GM18511 (cell line): Measurements from ENCODE around the gene SPINK9.
"Not testable (repeated sequence)": the region's sequence is repeated elsewhere in the genome, so short reads cannot be mapped to it uniquely, and the experiment has no call there.

Experiments
- ATAC-seq: cut with Tn5 transposase; IDR thresholded peaks from one replicate; pipeline ENCODE4 v1.9.1; 2021; ENCODE audit warnings: mild to moderate bottlenecking, moderate library complexity; ENCODE audit not compliant: unreplicated experiment

Gene SPINK9

GRCh38 chr5:148335259-148335658, at the start of gene SPINK9:
SPINK9 (plus strand) TSS chr5:148335559; CDS start chr5:148335614, 55 bp downstream.
- ATAC-seq, result no peak

GRCh38 chr5:148290271-148291195, 44.8 kb upstream of the SPINK9 start:
- no peak for ATAC-seq

DNA sequence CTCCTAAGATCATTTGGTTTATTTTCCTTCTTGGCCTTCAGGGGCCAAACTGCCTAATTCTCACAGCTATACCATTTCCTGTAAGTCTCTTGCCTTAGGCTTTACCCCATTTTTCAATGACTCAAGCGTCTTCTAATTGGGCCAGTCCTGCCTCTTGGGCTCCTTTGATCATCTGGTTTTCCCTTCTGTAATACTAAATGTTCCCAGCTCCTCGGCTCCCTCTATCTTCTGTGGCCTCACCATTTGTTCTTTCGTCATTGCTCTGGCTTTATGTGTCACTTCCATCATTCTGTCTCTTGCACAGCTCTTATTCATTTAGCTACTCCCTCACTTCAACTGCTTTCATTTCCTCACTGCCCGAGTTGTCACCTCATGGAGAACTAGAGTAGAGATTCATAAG, 37.6 kb upstream of the SPINK9 start:
- no peak for ATAC-seq

DNA sequence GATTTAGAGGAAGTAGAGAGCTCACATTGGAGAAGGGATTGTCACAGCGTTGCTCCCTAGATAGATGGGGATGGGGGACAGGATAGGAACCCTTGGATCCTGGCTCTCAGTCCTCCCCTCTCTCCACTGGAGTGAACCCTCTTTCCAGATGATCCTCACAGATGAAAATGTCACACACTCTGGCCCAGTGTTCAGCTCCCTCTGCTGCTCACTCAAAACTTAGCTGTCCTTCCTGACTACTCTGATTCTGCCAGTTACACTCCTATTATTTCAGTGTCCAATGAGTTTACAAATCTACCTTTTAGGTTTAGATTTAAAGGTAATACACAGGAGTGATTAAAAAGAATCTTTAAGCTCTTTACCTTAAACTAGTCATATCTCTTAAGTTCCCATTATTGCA, 28.9 kb upstream of the SPINK9 start:
- ATAC-seq, result no peak

GRCh38 chr5:148309019-148309418, 26.3 kb upstream of the SPINK9 start:
- no peak for ATAC-seq

GRCh38 chr5:148309746-148310145, 25.6 kb upstream of the SPINK9 start:
- no peak for ATAC-seq

- no peak for ATAC-seq
Measured at GRCh38 chr5:148311484-148311883, 23.9 kb upstream of the SPINK9 start.

DNA sequence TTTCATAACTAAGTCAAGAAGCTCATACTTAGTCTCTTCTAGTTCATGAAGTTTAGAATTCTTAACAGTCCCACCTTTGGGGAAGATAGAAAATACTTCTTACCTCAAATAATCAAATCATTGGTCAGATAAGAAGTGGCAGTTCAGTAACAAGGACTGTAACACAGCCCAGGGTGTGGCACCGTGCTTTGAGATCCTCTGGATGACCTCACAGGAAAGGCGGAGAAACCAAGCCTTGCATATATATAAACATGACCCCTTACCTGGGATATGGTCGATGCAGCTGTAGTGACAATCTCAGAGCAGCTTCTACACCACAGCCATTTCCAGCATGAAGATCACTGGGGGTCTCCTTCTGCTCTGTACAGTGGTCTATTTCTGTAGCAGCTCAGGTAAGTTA, 23.2 kb upstream of the SPINK9 start, which contains the start of gene SPINK7:
SPINK7 (plus strand) TSS at position 271 of the 400 bp plus-strand sequence; CDS start at position 332, 61 bp downstream.
- ATAC-seq, result no peak

DNA sequence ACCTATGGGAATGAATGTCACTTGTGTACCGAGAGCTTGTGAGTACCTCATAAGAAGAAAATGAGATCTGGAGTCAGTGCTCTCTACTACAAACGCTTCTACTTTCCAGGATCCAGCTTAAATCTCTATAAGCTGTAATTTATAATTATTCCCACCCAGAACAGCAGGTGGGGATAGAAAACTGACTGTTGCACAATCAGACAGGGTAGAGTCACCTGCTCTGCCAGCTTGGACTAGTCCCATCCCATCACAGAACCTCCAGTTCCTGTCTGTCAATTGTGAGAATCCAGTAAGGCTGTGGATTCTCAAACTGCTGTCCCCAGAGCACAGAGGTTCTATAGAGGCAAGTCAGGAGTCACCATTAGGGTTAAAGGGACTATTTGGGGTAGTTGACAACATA, 21.2 kb upstream of the SPINK9 start:
- ATAC-seq, result no peak

DNA sequence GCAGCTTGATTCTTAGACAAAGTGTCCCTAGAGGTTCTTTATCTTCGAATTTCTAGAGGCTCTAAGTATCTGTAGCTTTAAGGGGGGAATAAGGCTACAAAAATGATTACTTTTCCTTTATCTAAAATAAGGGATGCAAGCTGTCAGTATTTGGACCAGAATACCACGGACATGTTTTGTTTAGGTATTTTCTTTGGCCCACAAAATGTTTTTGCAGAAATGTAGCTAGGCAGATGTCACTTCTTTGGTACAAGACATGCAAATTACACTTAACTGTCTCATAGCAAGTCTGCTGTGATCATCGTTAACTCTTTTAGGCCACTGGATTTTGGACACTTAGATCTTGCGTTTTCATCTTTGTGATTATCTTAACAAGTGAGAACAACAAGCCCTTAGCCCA, 20.6 kb upstream of the SPINK9 start:
- no peak for ATAC-seq

DNA sequence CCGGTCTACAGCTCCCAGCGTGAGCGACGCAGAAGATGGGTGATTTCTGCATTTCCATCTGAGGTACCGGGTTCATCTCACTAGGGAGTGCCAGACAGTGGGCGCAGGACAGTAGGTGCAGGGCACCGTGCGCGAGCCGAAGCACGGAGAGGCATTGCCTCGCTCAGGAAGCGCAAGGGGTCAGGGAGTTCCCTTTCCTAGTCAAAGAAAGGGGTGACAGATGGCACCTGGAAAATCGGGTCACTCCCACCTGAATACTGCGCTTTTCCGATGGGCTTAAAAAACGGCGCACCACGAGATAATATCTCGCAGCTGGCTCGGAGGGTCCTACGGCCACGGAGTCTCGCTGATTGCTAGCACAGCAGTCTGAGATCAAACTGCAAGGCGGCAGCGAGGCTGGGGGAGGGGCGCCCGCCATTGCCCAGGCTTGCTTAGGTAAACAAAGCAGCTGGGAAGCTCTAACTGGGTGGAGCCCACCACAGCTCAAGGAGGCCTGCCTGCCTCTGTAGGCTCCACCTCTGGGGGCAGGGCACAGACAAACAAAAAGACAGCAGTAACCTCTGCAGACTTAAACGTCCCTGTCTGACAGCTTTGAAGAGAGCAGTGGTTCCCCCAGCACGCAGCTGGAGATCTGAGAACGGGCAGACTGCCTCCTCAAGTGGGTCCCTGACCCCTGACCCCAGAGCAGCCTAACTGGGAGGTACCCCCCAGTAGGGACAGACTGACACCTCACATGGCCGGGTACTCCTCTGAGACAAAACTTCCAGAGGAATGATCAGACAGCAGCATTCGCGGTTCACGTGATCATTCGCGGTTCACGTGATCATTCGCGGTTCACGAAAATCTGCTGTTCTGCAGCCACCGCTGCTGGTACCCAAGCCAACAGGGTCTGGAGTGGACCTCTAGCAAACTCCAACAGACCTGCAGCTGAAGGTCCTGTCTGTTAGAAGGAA, 15.1 kb upstream of the SPINK9 start:
- ATAC-seq, result not testable (repeated sequence)

GRCh38 chr5:148333262-148333849, 2.0 kb upstream of the SPINK9 start:
- no peak for ATAC-seq

DNA sequence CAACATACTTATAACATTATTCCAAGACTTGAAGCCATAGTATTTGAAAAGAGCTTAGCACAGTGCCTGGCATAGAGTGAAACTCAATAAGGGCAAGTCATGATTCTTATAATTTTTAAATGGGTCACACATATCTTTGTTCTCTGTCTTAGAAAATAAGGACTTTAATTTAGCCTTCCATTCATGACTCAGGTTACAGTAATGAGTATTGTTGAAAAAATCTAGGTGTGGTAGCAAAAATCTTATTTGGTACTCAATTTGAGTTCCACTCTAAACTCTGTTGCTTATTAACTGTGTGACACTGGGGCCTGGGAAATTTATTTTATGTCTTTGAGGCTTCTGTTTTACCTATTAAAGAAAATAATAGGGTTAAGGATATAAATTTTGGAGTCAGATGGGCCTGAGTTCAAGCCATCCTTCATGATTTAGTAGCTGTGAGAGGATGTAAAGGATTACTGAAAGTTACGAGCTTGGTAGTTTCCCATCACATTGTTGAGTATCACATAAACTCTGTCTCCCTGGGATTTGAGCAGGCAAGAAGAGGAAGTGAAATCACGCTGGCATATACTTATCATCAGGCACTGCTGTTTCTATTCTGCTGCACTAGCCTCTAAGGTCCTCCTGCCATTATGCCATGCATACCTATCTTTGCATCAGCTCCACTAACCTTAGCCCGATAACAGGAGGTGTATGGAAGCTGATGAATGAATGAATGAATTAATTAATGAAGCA, 1.5 kb downstream of the SPINK9 start:
- ATAC-seq, result peak; percentile 87

DNA sequence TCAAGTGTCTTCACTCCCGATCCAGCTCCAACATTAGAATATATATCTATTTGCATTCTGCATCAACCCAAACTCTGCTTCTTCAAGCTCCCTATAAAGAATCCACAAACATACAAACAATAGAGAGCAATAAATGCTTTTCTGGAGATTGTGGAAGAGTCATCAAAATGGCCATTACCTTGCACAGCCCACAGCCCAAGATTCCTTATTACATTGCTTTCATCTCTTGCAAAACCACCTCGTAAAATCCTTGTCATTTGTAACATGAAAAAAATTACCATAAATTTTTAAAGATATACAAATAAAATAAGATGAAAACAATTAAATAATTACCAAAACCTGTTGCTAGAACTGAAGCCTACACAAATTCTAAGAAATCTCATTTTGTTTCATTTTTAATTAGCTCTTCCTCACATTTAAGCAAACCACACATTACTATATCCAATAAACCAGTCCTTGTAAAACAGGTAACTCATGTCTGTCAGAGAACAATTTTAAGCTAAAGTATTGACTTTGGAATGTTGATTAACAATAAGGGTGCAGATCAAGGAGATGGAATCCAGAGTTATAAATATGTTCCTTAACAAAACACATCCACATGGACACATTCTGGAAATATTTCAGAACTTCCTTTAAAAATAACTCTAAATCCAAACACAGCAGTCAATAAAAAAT, 7.1 kb downstream of the SPINK9 start:
- no peak for ATAC-seq

DNA sequence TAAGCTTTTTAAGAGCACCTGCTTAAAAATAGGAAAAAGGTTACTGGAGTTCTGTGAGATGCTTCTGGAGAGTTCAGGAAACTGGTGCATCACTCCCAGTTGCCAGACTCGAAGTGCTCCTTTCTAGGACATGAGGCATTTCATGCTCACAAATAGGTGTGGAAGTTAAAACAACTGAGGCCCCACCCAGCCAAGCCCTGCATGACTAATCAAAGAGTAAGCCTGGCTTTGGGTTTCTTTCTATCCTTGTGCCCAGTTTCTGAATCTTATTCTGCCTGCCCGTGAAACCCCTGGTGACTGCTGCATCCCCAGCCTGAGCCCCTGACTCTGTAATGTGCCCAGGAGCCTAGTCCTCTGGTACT, 7.7 kb downstream of the SPINK9 start:
- no peak for ATAC-seq

- ATAC-seq, result no peak
Measured at GRCh38 chr5:148343603-148344487, 8.5 kb downstream of the SPINK9 start.

DNA sequence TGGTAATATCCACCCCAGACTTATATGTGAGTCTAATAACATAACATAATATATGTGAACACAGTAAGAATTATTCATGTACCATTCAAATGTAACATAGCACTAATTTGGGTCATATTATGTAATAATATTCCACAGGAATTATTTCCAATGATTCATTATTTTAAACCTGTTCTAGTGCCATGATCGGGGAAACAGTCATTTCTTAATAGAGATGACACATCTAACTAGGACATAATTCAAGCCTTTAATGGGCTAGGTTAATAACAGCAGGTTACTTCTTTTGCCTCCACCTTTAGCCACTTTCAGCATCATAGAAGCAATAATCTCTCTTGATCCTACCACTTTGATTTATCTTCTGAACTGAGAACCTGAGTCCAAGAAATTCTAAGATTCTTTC, 12.3 kb downstream of the SPINK9 start:
- ATAC-seq, result no peak

DNA sequence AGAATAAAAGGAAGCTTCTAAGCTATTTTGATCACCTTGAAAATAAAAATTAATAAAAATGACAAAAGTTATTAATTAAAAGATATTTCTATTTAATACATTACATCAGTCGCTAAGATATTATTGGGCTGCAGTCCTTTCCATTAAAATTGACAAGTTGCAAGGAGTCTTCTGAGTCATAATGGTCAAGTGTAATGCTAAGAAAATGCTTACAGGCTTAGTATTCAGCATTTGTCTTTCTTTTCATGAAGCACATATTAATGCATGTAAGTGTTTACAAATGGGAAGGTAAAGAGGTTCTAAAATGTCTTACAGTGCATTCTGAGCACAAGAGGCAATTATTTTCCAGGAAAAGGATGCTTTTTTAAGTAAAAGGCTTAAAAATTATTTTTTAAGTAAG, 17.3 kb downstream of the SPINK9 start:
- no peak for ATAC-seq

GRCh38 chr5:148353634-148354033, 18.3 kb downstream of the SPINK9 start:
- no peak for ATAC-seq
